ENCODE measurements around the gene ATL3. TPM values are rescaled to one million over a fixed set of nuclear protein-coding genes. Genes with fewer than 3 reads are reported as not detected.

Gene ATL3
- total RNA-seq, 4 donors from 2014 or later = 72.2 to 89.0 (median 80.9) TPM

DNA sequence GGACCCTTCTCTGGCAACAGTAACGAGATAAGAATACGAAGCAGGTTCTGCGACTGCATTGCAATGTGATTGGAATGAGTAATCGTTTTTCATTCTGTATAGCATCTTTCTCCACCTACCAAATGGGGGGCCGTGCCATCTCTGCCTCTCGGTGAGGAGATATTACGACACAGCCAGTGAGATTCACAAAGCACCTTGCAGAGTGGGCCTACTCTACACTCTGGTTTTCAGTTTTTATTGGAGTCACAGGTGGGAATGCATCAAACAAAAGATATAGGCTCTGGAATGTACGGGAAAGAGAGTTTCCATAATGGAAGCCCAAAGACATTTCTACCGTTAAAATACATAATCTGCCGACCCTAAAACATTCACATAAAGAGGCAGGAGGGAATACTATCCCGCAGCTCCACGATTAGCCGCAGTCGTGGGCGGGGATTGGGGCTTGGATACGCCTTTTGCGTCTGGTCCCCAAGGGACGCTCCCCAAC, 9.7 kb upstream of the ATL3 start:
- Histone ChIP-seq H3K27ac (peak overlapping the region; percentile 96), H3K27me3 (no peaks in the 10 kb centered on the region), H3K9me3 (no peaks in the 10 kb centered on the region), H3K4me3 (peak overlapping the region; percentile 79), H3K36me3 (no peaks in the 10 kb centered on the region), H3K4me1 (peaks cover 41% of the 10 kb centered on the region)
- 4% methylated on average over 18 of the region's 18 CpGs for WGBS
- peak in 1 of 2 donors; percentile 96 for DNase-seq (ENCODE audit: low spot score in 2 of 2)
- TF ChIP-seq EP300 (IDR thresholded peaks at IDR 0.05) = peak; percentile 23
- no peak for TF ChIP-seq POLR2A (IDR thresholded peaks at IDR 0.05)
- TF ChIP-seq POLR2AphosphoS5 (IDR thresholded peaks at IDR 0.05) = no peak
- TF ChIP-seq, protein P1, sequence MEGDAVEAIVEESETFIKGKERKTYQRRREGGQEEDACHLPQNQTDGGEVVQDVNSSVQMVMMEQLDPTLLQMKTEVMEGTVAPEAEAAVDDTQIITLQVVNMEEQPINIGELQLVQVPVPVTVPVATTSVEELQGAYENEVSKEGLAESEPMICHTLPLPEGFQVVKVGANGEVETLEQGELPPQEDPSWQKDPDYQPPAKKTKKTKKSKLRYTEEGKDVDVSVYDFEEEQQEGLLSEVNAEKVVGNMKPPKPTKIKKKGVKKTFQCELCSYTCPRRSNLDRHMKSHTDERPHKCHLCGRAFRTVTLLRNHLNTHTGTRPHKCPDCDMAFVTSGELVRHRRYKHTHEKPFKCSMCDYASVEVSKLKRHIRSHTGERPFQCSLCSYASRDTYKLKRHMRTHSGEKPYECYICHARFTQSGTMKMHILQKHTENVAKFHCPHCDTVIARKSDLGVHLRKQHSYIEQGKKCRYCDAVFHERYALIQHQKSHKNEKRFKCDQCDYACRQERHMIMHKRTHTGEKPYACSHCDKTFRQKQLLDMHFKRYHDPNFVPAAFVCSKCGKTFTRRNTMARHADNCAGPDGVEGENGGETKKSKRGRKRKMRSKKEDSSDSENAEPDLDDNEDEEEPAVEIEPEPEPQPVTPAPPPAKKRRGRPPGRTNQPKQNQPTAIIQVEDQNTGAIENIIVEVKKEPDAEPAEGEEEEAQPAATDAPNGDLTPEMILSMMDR (IDR thresholded peaks at IDR 0.05) = no peak

DNA sequence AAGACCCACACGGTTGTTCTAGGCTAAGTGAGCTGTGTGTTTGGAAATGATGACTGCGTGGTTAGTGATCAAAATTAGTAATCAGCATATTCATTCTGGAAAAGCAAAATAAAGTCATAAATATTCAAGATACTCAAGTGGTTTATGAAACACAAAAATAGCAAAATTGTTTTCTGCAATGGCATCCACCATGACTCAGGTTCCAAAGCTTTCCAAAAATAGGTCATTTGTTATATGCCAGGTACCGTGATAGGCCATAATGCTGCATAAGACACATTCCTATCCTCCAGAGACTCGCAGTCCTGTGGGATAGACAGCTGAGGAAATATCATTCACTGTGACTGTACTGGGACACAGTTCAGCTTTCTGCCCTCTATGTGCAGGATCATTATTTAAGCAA, 2.4 kb upstream of the ATL3 start:
- Histone ChIP-seq H3K36me3 (no peaks in the 10 kb centered on the region), H3K9me3 (no peaks in the 10 kb centered on the region), H3K4me1 (peaks cover 23% of the 10 kb centered on the region), H3K27me3 (no peaks in the 10 kb centered on the region), H3K27ac (no peak overlapping the region), H3K4me3 (no peak overlapping the region)
- DNase-seq (ENCODE audit: low spot score in 2 of 2) = no peak
- no peak for TF ChIP-seq POLR2AphosphoS5 (IDR thresholded peaks at IDR 0.05)
- TF ChIP-seq EP300 (IDR thresholded peaks at IDR 0.05) = no peak
- TF ChIP-seq, protein P1 (IDR thresholded peaks at IDR 0.05) = no peak
- no peak for TF ChIP-seq POLR2A (IDR thresholded peaks at IDR 0.05)
- 63% methylated on average over 4 of the region's 4 CpGs for WGBS

DNA sequence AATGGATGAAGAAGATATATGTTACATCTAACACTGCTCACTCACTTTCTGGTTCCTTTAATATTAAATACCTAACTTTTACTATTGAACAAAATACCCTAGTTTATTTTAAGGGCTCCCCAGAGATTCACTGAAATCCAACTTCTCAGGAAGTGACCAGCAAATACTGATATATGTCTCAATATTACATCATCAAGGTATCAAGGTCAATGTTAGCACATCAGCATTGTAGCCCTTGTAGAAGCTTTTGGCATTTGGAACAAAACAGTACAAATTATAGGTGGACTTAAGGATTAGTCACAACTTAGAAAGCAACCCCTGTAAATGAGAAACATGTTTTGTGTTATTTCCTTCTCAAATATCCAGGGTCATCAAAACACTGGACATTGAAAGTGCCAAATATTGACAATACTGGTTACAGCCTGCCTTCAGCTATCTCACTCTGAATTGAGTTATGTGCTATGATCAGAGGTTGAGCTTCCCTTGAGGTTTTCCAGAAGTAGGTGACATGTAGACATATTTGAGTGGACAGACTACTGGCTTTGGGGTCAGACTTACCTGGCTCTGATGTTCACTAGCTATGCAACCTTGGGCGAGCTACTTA, 1.9 kb upstream of the ATL3 start:
- H3K36me3 ChIP-seq = no peaks in the 10 kb centered on the region
- TF ChIP-seq, protein P1 (IDR thresholded peaks at IDR 0.05) = no peak
- TF ChIP-seq POLR2AphosphoS5 (IDR thresholded peaks at IDR 0.05) = no peak
- no peak for TF ChIP-seq POLR2A (IDR thresholded peaks at IDR 0.05)
- no peak for TF ChIP-seq EP300 (IDR thresholded peaks at IDR 0.05)
- no peak overlapping the region for H3K4me3 ChIP-seq
- WGBS = 88% methylated on average over 1 of the region's 1 CpG
- no peaks in the 10 kb centered on the region for H3K9me3 ChIP-seq
- peaks cover 29% of the 10 kb centered on the region for H3K4me1 ChIP-seq
- no peak overlapping the region for H3K27ac ChIP-seq
- no peaks in the 10 kb centered on the region for H3K27me3 ChIP-seq
- no peak for DNase-seq (ENCODE audit: low spot score in 2 of 2)

DNA sequence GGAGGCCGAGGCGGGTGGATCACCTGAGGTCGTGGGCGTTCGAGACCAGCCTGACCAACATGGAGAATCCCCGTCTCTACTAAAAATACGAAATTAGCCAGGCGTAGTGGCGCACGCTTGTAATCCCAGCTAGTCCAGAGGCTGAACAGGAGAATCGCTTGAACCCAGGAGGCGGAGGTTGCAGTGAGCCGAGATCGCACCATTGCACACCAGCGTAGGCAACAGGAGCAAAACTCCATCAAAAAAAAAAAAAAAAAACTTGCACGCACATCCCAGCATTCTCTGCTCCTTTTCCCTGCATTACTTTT, 934 bp upstream of the ATL3 start:
- Histone ChIP-seq H3K36me3 (no peaks in the 10 kb centered on the region), H3K9me3 (no peaks in the 10 kb centered on the region), H3K4me3 (no peak overlapping the region), H3K4me1 (peaks cover 37% of the 10 kb centered on the region), H3K27me3 (no peaks in the 10 kb centered on the region), H3K27ac (peak overlapping the region; percentile 99)
- no peak for DNase-seq (ENCODE audit: low spot score in 2 of 2)
- TF ChIP-seq EP300 (IDR thresholded peaks at IDR 0.05) (peak; percentile 15), POLR2AphosphoS5 (IDR thresholded peaks at IDR 0.05) (no peak)
- 96% methylated on average over 16 of the region's 16 CpGs for WGBS

DNA sequence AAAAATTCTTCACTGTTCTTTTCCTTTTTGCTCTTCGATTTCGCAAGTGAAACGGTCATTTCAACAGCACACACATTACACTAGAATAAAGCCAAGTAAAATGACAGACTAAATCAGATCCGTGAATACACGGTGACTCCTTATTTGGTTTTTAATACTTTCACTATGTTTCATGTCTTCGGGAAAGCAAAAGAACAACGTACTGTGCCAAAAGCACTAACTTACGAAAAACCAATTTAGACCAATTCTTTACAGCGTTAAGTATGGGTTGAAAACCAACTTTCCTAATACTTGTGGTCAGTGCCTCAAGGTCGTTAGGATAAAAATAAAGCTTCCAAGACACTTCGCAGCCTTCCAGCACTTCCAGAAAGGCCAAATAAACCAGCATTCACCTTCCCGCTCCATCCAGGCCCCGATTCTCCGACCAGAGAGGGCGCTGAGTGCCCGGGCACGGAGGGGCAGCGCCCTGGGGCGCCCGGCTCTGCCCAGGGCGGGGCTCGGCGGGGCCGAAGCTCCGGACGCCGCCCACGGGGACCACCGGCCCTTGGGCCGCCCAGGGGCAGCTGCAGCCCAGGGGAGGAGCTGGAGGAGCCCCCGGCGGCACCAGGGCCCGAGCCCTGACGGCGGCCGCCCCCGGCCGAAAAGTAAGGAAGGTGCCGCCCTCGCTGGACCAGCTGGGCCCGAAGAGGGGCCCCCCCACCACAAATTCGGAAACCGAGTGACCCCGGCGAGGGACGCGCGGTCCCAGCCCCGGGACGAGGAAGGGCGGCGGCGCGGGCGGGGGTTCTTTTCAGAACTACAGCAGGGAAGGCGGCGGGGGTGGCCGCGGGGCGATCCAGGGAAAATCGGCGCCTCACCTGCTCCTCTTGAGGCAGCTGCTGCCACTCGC, 499 bp downstream of the ATL3 start:
- no peaks in the 10 kb centered on the region for H3K36me3 ChIP-seq
- H3K4me3 ChIP-seq = peak overlapping the region; percentile 89
- no peak for DNase-seq (ENCODE audit: low spot score in 2 of 2)
- H3K27ac ChIP-seq = peak overlapping the region; percentile 99
- under 1% methylated on average over 31 of the region's 63 CpGs for WGBS
- peaks cover 51% of the 10 kb centered on the region for H3K4me1 ChIP-seq
- H3K9me3 ChIP-seq = no peaks in the 10 kb centered on the region
- no peaks in the 10 kb centered on the region for H3K27me3 ChIP-seq
- TF ChIP-seq POLR2AphosphoS5 (IDR thresholded peaks at IDR 0.05) (peak in 1 of 3 donors; percentile 0), EP300 (IDR thresholded peaks at IDR 0.05) (no peak), POLR2A (IDR thresholded peaks at IDR 0.05) (peak in 1 of 2 donors; percentile 10)
- TF ChIP-seq, protein P1 (IDR thresholded peaks at IDR 0.05) = peak in 1 of 2 donors; percentile 20

All from suprapubic skin (tissue), 4 donors.